GM04504 (cell line): ENCODE measurements around the gene CARD14.
"Not testable (repeated sequence)": the region's sequence is repeated elsewhere in the genome, so short reads cannot be mapped to it uniquely, and the experiment has no call there.

ENCODE experiments used
- DNase-seq: peaks from one replicate; pipeline ENCODE4 v3.0.0-alpha.2; 2012; ENCODE audit warnings: low read depth

Gene CARD14

DNA sequence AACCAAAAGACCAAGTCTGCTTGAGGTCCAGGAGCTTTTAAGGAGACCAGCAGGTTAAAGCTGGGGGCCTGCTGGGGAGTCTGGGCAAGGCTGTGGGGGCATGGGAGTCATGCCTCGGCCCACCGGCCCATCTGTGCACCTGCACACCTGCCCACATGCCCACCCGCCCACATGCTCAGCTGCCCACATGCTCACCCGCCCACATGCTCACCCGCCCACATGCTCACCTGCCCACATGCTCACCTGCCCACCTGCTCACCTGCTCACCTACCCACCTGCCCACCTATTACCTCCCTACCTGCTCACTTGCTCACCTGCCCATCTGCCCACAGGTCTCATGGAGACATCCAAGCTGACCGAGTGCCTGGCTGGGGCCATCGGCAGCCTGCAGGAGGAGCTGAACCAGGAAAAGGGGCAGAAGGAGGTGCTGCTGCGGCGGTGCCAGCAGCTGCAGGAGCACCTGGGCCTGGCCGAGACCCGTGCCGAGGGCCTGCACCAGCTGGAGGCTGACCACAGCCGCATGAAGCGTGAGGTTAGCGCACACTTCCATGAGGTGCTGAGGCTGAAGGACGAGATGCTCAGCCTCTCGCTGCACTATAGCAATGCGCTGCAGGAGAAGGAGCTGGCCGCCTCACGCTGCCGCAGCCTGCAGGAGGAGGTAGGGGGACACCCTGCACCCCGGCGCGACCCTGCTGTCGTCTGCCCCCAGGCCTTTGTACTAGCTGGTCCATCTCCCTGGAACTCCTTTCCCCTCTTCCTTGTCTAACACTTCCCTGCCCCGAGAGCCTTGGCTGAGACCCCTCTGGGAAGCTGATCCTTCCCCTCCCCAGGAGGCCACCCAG lies 14.0 kb downstream of the CARD14 start:
- DNase-seq: no peak

GRCh38 chr17:80184423-80184714 lies 14.5 kb downstream of the CARD14 start:
- DNase-seq: no peak

DNA sequence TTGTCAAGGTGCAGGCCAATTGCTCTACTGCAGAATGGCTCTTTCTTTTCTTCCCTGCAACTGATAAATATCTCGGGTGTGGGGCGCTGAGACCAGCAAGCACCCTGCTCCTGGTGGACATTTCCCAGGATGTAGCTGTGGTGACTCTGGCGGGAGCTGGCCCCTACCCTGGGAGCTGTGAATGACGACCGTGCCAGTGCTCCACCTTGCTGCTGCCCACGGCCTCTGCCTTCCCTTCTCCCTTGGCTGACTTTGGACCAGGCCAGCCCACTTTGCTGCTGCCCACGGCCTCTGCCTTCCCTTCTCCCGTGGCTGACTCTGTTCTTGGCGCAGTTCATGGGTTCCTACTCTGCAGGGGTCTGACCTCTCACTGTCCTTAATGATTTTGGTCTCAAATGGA lies 16.1 kb downstream of the CARD14 start:
- DNase-seq: no peak

DNA sequence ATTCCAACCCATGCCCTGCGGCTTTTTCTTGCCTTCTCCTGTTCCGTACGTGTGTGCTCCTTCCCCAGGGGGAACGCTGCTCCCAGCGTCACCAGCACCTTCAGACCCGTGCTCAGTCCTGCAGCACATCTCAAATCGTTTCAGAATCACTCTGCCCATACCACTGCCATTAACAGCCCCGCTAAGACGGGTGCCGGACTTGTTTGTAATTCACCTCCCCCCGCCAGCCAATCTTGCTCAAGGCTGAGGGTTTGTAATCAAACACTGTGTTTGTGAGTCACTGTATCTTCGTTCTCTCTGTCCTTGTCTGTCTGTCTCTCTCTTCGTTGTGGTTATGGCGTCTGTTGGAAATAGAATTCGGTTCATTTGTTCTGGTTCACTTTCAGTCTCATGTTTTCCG lies 17.3 kb downstream of the CARD14 start:
- no peak for DNase-seq

GRCh38 chr17:80187515-80187941 lies 17.7 kb downstream of the CARD14 start:
- peak; percentile 8 for DNase-seq

- DNase-seq: no peak
Measured at GRCh38 chr17:80189611-80190010, 19.8 kb downstream of the CARD14 start.

DNA sequence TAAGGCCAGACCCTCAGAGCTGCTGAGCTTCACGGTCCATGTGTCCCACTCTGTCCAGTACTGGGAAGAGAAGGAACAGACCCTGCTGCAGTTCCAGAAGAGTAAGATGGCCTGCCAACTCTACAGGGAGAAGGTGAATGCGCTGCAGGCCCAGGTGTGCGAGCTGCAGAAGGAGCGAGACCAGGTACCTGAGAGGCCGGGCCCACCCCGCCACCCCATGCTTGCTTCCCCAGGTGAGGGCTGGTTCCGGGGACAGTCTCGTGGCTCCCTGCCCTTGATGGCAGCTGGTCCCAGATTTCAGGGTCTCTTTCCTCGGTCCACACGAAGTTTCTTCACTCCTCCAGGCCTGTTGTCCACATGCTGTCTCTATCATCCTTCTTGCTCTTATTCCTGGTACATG lies 20.9 kb downstream of the CARD14 start:
- DNase-seq: no peak

GRCh38 chr17:80191192-80191591 lies 21.4 kb downstream of the CARD14 start:
- DNase-seq: no peak

GRCh38 chr17:80191865-80192661 lies 22.2 kb downstream of the CARD14 start:
- DNase-seq: no peak

DNA sequence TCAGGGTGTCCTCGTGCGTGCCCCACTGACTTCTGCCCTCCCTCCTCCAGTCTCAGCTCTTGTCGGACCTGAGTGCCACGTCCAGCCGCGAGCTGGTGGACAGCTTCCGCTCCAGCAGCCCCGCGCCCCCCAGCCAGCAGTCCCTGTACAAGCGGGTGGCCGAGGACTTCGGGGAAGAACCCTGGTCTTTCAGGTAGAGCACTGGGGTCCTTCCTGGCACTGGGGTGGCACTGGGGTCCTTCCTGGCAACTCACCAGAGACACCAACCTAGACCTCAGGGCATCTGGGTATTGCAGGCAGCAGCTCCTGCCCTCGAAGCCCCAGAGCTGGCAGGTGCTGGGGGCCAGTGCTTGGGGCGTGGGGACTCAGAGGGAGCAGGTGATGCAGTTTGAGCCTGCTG lies 25.3 kb downstream of the CARD14 start:
- no peak for DNase-seq

DNA sequence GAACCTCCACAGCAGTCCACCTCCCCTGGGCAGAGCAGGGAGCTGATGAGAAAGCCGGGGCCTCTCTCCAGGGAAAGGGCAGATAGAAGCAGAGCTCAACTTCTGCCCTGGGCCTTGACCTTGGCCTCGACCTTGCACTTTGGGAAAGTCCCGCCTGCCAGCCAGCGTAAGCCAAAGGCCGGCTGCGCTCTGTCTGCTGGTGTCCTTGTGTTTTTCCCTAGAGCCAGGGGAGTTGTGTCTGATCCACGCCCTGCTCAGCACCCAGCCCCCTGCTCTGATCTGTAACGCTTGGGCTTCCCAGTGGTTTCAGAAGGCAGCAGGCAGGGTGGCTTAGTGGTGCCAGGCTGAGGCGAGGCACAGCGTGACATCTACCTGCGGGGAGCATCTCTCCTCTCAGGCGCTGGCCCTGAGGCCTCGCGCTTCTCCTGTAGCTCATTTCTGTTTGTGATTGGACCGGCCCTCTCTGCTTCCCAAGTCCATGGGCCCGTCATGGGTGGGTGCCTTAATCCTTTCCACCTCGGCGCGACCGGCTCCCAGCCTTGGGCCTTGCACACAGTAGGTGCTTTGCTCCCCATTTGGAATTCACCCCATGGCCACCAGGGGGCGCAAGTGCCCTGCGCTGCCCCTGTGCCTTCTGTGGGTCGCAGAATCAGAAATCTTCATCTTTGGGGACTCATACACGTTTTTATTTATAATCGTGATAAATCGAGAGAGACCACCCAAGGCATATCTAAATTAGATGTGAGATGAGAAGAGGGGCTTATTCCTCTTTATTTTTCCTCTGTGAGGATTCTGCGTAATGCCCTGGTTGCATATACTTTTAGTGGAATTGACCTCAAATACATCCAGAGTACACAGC lies 26.1 kb downstream of the CARD14 start:
- DNase-seq: no peak

GRCh38 chr17:80196652-80197051 lies 26.8 kb downstream of the CARD14 start:
- no peak for DNase-seq

DNA sequence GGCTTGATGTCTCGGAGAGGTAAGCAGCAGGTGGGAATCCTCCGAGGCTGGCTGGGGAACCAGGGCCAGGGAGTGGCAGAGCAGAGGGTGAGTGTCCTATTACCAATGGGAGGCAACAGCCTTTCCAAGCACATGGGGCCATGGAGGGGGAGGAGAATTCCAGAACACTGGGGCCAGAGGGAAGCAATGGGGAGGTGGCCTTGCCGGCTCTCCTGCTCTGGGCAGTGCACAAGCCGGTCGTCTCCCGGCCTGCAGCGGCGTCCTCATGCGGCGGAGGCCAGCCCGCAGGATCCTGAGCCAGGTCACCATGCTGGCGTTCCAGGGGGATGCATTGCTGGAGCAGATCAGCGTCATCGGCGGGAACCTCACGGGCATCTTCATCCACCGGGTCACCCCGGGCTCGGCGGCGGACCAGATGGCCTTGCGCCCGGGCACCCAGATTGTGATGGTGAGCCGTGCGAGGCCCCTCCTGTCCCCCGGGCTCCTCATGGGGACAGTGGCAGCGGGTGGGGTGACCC lies 28.4 kb downstream of the CARD14 start:
- DNase-seq: no peak

- DNase-seq: not testable (repeated sequence)
Measured at GRCh38 chr17:80199295-80199694, 29.5 kb downstream of the CARD14 start.

- no peak for DNase-seq
Measured at GRCh38 chr17:80201446-80201845, 31.6 kb downstream of the CARD14 start.

DNA sequence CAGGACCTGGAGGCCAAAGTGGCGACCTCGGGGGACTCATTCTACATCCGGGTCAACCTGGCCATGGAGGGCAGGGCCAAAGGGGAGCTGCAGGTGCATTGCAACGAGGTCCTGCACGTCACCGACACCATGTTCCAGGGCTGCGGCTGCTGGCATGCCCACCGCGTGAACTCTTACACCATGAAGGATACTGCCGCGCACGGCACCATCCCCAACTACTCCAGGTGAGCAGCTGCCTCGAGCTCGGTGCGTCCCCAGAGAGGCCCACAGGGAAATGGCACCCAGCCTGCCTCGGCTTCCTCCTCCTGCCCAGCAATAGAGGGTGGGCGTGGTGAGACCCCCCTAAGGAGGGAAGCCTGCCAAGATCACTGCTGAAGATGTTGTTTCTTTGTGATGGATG lies 32.4 kb downstream of the CARD14 start:
- no peak for DNase-seq

- no peak for DNase-seq
Measured at GRCh38 chr17:80203471-80203963, 33.7 kb downstream of the CARD14 start.

GRCh38 chr17:80204626-80205468 lies 35.0 kb downstream of the CARD14 start:
- no peak for DNase-seq

DNA sequence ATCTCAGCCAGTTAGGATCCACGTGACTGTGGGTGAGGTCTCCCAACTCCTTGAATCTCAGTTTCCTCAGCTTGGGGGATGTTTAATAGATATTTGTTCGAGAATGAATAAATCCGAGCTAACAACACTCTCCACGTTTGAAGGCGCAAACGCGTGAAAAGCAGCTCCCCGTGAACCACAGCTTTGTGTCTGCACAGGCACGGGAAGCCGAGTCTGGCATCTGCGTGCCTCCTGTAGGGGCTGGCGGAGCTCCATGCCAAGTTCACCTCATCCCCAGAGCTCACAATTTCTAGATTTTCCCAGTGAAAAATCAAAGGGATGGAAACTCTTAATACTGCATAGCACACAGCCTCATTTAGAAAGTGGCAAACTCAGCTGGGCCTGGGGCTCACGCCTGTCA lies 36.0 kb downstream of the CARD14 start:
- DNase-seq: no peak

DNA sequence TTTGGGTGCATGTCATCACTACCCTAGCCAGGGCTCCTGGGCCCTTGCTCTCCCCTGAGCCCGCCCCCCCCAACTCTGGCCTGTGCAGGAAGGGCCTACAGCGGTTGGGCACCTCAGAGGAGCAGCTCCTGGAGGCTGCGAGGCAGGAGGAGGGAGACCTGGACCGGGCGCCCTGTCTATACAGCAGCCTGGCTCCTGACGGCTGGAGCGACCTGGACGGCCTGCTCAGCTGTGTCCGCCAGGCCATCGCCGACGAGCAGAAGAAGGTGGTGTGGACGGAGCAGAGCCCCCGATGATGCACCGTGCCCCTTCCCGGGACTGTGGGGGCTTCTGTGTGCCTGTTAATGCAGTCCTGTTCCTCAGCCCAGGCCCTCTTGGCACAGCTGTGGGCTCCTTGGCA lies 38.2 kb downstream of the CARD14 start:
- DNase-seq: no peak

DNA sequence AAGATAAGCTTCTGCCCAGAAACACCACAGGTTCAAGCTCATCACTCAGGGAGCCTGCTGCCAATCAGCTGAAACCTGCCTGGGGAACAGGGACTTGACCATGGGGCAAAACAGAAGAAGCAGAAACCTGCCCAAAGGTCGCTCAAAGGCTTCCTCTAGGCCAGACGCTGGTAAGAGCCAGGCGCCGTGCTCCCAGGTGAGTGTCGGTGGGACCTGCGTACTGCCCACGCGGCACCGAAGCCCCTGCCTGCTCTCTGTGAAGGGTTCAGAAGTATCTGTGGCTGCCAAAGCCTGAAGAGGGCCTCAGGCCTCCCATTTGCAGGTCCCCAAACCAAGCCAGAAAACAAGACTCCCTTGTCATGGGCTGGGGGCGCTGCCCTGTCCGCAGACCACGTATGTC lies 39.9 kb downstream of the CARD14 start:
- no peak for DNase-seq
